HG02970 (cell line): ENCODE data around the gene SCYL3.
"Not testable (repeated sequence)": the region's sequence is repeated elsewhere in the genome, so short reads cannot be mapped to it uniquely, and the experiment has no call there.

ENCODE experiments used
- ATAC-seq: cut with Tn5 transposase; IDR thresholded peaks from one replicate; pipeline ENCODE4 v1.9.1; 2021; ENCODE audit warnings: mild to moderate bottlenecking, moderate library complexity, moderate number of reproducible peaks; ENCODE audit not compliant: unreplicated experiment, low FRiP score

Gene SCYL3

GRCh38 chr1:169873582-169874199, 20.0 kb downstream of the SCYL3 start:
- ATAC-seq, result no peak

DNA sequence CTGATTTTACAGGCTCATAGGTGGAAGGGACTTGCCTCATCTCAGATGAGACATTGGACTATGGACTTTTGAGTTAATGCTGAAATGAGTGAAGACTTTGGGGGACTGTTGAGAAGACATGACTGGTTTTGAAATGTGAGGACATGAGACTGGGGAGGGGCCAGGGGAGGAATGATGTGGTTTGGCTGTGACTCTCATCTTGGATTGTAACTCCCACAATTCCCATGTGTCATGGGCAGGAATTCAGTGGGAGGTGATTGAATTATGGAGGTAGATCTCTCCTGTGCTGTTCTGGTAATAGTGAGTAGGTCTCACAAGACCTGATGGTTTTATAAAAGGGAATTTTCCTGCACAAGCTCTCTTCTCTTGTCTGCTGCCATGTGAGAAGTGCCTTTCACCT, 20.8 kb downstream of the SCYL3 start:
- ATAC-seq, result no peak

GRCh38 chr1:169871988-169872387, 21.7 kb downstream of the SCYL3 start:
- ATAC-seq, result not testable (repeated sequence)

DNA sequence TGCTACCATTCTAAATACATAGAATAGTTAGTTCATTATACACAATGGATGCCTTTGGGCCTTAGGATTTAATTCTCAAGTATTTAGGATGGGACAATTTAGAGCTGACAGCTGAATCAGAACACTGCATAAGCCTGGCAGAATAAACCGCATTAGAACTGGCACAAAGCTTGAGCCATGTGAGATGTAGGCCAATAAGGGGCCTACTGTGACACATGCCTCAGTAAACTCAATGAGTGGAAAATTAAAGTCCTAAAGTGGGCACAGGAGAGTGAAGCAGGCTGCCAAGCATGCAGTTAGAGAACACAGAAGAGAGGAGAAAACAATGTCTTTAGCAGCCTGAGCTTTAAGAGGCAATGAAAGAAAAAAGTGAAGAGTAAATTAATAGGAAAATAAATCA, 24.3 kb downstream of the SCYL3 start:
- ATAC-seq, result no peak

DNA sequence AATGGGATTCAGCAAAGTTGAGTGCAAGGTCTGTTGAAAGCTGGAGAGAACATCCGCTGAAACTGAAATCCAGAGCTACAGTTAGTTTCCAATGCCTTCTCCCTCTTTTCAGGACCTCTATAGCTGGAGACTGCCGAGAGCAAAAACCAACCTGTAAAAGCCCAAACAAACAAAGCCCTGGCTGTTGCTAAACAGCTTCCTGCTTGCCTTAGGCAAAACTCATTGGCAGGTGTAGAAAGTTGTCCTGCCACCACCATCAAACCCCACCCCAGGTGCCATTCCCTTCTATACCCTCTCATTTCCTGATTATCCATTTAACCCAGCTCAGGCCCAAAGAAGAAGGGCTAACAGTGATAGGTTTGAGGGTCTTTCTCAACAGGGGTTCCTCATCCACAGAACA, 24.7 kb downstream of the SCYL3 start:
- ATAC-seq, result no peak

GRCh38 chr1:169867012-169867675, 26.6 kb downstream of the SCYL3 start:
- no peak for ATAC-seq

DNA sequence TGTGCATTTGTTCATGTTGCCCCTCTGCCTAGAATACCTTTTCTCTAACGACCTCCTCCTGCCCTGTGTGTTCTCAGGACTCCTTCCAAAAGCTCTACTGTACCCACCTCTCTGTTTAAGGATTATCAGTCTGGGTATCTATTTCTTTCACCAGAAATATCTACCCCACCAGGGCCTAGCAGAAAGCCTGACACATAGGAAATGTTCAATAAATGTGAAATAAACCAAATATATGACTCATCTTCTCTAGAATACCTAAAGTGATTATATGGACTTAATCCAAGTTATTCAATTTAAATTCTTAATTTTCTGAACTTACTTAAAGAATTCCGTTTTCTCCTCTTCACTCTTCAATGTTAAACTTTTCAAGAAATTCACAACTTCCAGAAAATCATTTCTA, 27.1 kb downstream of the SCYL3 start:
- no peak for ATAC-seq

DNA sequence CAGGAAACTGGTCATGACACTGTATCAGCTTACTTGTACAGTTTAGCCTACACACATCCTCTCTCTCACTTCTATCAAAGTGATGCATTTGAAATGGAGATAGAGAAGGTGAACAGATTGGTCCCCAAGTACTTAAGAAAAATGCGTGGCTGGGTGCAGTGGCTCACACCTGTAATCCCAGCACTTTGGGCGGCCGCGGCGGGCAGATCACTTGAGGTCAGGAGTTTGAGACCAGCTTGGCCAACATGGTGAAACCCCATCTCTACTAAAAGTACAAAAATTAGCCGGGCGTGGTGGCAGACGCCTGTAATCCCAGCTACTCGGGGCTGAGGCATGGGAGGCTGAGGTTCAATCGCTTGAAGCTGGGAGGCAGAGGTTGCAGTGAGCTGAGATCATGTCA, 29.2 kb downstream of the SCYL3 start:
- not testable (repeated sequence) for ATAC-seq

DNA sequence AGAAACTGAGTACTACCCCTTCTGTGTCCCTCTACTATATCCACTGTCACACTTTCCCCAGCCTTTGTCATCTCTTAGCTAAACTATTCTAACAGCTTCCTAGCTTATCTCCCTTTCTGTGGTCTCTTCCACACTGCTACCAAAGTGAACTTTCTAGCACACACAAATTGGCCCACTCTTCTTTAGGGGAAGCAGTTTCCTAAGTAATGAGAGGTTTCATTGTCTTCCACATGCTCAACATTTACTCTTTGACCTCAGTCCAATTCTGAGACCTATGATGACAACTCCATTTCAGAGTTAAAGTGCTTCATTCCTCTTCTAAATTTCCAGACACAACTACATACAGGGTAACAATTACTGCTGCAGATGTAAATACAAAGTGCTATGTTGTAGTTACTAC, 32.9 kb downstream of the SCYL3 start:
- ATAC-seq, result no peak

DNA sequence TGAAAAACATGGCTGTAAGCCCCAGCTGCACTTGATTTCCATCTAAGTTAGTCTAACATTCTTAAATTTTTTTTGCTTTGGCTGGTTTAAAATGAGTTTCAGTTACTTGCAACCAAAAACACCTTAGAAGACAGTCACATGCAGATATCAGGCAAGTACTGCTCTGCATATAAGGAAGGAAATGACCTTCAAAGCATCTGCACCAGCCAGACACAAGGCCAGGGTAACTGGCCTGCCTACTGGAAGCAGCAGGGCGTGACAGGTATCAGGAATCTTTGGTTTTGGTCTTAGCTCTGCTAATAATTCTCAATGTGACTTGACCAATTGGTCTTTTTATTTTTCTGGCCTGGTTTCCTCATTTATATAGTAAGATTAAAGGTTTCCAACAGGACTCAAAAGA, 33.5 kb downstream of the SCYL3 start:
- ATAC-seq, result no peak

GRCh38 chr1:169859001-169859400, 34.7 kb downstream of the SCYL3 start:
- no peak for ATAC-seq

DNA sequence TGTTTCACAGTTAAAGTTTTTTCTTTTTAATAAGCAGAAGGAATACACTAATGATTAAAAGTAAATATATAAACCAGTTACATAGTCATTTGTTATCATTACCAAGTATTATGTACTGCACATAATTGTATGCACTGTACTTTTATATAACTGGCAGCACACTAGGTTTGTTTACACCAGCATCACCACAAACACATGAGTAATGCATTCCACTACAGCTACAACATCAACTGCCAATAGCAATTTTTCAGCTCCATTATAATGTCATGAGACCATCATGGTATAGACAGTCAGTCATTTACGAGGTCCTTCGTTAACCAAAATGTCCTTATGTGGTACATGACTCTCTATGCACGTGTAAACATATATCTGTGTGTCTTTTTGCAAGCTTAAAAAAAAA, 35.2 kb downstream of the SCYL3 start:
- no peak for ATAC-seq

DNA sequence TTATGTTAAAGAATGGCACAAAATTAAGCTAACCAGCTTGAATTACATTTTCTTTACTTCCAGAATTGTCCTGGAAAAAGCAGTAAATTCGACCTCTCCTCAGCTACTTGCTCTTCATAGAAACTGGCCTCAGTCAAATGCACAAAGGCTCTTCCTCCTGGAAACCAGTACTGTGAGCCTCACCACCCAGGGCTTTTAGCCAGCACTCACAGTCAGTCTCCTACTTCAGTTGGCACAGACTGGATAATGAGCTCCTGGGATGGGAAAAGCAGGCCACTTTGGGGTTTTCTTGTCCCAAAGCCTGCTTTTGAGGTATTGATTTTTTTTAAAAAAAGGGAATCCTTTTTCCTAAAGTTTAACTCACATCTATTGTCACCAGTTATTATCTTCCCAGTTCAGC, 40.4 kb downstream of the SCYL3 start:
- no peak for ATAC-seq

DNA sequence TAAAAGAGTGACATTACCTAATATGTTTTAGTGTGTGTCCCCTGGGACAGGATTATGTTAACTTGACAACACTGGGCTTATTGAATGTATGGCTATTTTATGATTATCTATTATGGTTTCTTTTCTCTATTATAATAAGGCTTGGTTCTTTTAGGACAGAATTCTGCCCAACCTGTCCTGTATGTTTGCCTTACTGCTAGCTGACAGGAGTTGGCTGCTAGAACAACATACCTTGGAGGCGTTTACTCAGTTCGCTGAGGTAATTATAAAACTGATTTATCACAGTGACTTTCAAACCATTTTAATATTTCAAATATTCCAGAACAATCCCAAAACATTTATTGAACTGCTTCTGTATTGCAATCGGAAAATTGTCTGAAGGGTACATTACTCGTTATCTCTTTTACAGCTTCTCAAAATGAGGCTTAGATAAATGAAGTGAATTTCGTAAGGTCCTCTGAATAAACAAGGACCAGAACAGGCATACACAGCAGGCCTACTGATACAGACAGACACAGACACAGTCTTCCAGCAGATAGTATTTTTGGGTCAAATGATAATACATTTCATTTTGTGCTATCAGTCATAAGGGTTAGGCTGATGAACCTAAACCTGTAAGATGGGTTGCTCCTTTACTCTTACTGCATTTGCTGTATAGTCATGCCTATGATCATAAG, 44.2 kb downstream of the SCYL3 start:
- no peak for ATAC-seq

DNA sequence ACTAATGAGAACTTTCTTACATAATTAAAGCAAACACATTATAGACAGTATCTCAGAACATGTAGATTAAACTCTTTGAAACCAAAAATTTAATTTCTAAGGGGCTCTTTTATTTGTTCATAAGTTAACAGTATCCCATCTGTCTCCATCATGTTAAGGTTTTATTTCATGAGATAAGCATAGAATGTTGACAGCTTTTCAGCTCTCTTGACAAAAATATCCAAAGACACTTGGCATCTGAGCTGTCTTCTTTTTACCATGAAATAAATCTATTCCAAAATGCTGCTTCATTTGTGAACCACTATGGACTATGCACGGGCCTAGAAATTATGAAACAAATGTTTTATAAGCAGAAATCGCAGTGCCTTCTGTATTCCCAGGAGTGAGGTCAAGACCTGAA, 45.2 kb downstream of the SCYL3 start:
- no peak for ATAC-seq

- ATAC-seq, result no peak
Measured at GRCh38 chr1:169844941-169845608, 48.6 kb downstream of the SCYL3 start.

DNA sequence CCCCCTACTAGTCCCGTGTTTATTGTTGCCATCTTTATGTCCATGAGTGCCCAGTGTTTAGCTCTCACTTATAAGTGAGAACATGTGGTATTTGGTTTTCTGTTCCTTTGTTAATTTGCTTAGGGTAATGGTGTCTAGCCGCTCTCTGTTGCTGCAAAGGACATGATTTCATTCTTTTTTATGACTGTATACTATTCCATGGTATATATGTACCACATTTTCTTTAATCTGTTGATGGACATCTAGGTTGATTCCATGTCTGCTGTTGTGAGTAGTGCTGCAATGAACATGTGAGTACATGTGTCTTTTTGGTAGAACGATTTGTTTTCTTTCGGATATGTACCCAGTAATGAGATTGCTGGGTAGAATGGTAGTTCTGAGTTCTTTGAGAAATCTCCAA, 54.8 kb downstream of the SCYL3 start:
- no peak for ATAC-seq

GRCh38 chr1:169836198-169836597, 57.5 kb downstream of the SCYL3 start:
- ATAC-seq, result no peak

GRCh38 chr1:169835647-169836046, 58.0 kb downstream of the SCYL3 start:
- no peak for ATAC-seq

DNA sequence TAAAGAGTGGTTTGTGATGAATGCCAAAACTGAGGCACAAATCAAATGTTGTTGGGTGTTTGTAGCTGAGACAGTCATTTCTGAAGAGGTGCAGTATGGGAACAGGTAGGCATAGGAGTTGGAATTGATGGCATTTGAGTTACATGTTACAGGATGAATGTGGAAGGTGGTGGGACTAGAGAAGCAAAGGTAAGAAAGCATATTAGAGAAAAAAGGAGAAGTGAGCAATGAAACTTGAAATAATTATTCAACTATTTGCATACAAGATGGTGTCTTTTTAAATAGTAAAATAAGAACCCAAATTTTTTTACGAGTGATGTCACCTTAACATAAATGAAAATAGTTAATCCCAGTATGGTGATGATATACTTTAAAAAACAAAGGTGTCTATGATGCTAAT, 58.8 kb downstream of the SCYL3 start:
- no peak for ATAC-seq

- ATAC-seq, result no peak
Measured at GRCh38 chr1:169833179-169833901, 60.4 kb downstream of the SCYL3 start.
